Adipose tissue (tissue), 3 donors: Measurements from ENCODE around the gene RAB39A. TPM values are rescaled to one million over a fixed set of nuclear protein-coding genes. Genes with fewer than 3 reads are reported as not detected.

Experiments
- H3K27ac ChIP-seq: one replicate; pipeline ENCODE4 v1.5.1; 2013; ENCODE audit warnings: low read depth, low read length
- WGBS, 3 donors: extraction: QIAGEN DNeasy Blood & Tissue Kit; methylation state at CpG; one replicate each; pipeline ENCODE4 v1.1.7; 2013; 5-methylcytosine and 5-hydroxymethylcytosine counted together
- polyA plus RNA-seq, 3 donors: library from polyadenylated mRNA; stranded (reverse); fragments of 200-250 nt; gene quantifications; one replicate each; pipeline ENCODE4 v1.2.3, GENCODE V29; 2013
- donor health status: healthy with polysubstance abuse.
- donor health status: Bipolar disorder and iron deficiency.
- donor health status: healthy.

Gene RAB39A
- polyA plus RNA-seq, 3 donors = 0.13 to 0.48 (median 0.45) TPM

GRCh38 chr11:107953446-107953845, 25.2 kb downstream of the RAB39A start:
- WGBS, 3 donors = 63 to 66% (median 66%) methylated on average over 3 of the region's 3 CpGs
- H3K27ac ChIP-seq = no peak overlapping the region

- no peak overlapping the region for H3K27ac ChIP-seq
- WGBS, 3 donors = 61 to 77% (median 77%) methylated on average over 1 of the region's 1 CpG
These were observed 28.3 kb downstream of the RAB39A start for GRCh38 chr11:107956543-107956942.

GRCh38 chr11:107957109-107957588, 28.9 kb downstream of the RAB39A start:
- no peak overlapping the region for H3K27ac ChIP-seq
- WGBS, 3 donors = 2 to 7% (median 6%) methylated on average over 1 of the region's 1 CpG

GRCh38 chr11:107961480-107961879, 33.2 kb downstream of the RAB39A start:
- no peak overlapping the region for H3K27ac ChIP-seq
- 54 to 80% (median 77%) methylated on average over 3 of the region's 3 CpGs for WGBS, 3 donors

- WGBS, 3 donors = 68 to 74% (median 73%) methylated on average over 1 of the region's 1 CpG
- H3K27ac ChIP-seq = no peak overlapping the region
These were observed 33.9 kb downstream of the RAB39A start for GRCh38 chr11:107962181-107962580.

GRCh38 chr11:107963091-107963490, 34.8 kb downstream of the RAB39A start:
- H3K27ac ChIP-seq = no peak overlapping the region
- 67 to 84% (median 76%) methylated on average over 8 of the region's 8 CpGs for WGBS, 3 donors

- H3K27ac ChIP-seq = no peak overlapping the region
These were observed 41.0 kb downstream of the RAB39A start for GRCh38 chr11:107969219-107969618.

GRCh38 chr11:107970049-107970448, 41.8 kb downstream of the RAB39A start:
- no peak overlapping the region for H3K27ac ChIP-seq
- 72 to 83% (median 77%) methylated on average over 5 of the region's 5 CpGs for WGBS, 3 donors

- no peak overlapping the region for H3K27ac ChIP-seq
- WGBS, 3 donors = 84 to 97% (median 90%) methylated on average over 1 of the region's 1 CpG
These were observed 45.4 kb downstream of the RAB39A start for GRCh38 chr11:107973641-107974040.

- no peak overlapping the region for H3K27ac ChIP-seq
- WGBS, 3 donors = 51 to 84% (median 58%) methylated on average over 5 of the region's 5 CpGs
These were observed 60.3 kb downstream of the RAB39A start for GRCh38 chr11:107988397-107989158.

- WGBS, 3 donors = 70 to 73% (median 72%) methylated on average over 5 of the region's 5 CpGs
- no peak overlapping the region for H3K27ac ChIP-seq
These were observed 63.7 kb downstream of the RAB39A start for GRCh38 chr11:107991868-107992414.

- 31 to 48% (median 43%) methylated on average over 5 of the region's 5 CpGs for WGBS, 3 donors
- no peak overlapping the region for H3K27ac ChIP-seq
These were observed 67.9 kb downstream of the RAB39A start for GRCh38 chr11:107996006-107996776.

- WGBS, 3 donors = 89 to 99% (median 97%) methylated on average over 6 of the region's 6 CpGs
- no peak overlapping the region for H3K27ac ChIP-seq
These were observed 70.5 kb downstream of the RAB39A start for GRCh38 chr11:107998761-107999160.

GRCh38 chr11:107999759-108000455, 71.7 kb downstream of the RAB39A start:
- WGBS, 3 donors = 33 to 36% (median 34%) methylated on average over 6 of the region's 6 CpGs

GRCh38 chr11:108002476-108002875, 74.2 kb downstream of the RAB39A start:
- H3K27ac ChIP-seq = no peak overlapping the region
- 87 to 93% (median 93%) methylated on average over 3 of the region's 3 CpGs for WGBS, 3 donors

More at GRCh38 chr11:107999759-108000455, 71.7 kb downstream of the RAB39A start:
- H3K27ac ChIP-seq = no peak overlapping the region

GRCh38 chr11:108003623-108004022, 75.4 kb downstream of the RAB39A start:
- WGBS, 3 donors = 85 to 94% (median 89%) methylated on average over 5 of the region's 5 CpGs
- H3K27ac ChIP-seq = no peak overlapping the region

GRCh38 chr11:108007819-108008218, 79.6 kb downstream of the RAB39A start:
- 96 to 97% (median 96%) methylated on average over 18 of the region's 18 CpGs for WGBS, 3 donors
- no peak overlapping the region for H3K27ac ChIP-seq

- 0 to 1% (median 1%) methylated on average over 72 of the region's 72 CpGs for WGBS, 3 donors
- peak within 1 kb of the TSS; percentile 88 for H3K27ac ChIP-seq
These were observed 80.6 kb downstream of the RAB39A start, which contains the start of gene CUL5 for GRCh38 chr11:108008656-108009496. Gene CUL5 (plus strand): TSS chr11:108008898. CDS start chr11:108009349, 451 bp downstream.
